Esophagus squamous epithelium (tissue), 4 donors: ENCODE data around the gene ADAM12.

Experiments used
- POLR2A ChIP-seq, 4 donors: fragments of 450-650 bp; IDR thresholded peaks; one replicate each; pipeline ENCODE4 v1.6.1; 2017; ENCODE audit warnings: antibody characterized with exemption in 4 of 4, mild to moderate bottlenecking in 4 of 4, moderate library complexity in 3 of 4
- TF ChIP-seq, protein P1 (sequence below), 6 experiments: fragments of 450-650 bp in 4 of 6; fragments of 200-600 bp in 2 of 6; sonication (generic) in 2 of 6; IDR thresholded peaks; one replicate each; pipeline ENCODE4 v1.5.1; 2016 to 2019; ENCODE audit warnings: antibody characterized with exemption in 6 of 6, mild to moderate bottlenecking in 4 of 6, moderate library complexity in 4 of 6

DNA sequence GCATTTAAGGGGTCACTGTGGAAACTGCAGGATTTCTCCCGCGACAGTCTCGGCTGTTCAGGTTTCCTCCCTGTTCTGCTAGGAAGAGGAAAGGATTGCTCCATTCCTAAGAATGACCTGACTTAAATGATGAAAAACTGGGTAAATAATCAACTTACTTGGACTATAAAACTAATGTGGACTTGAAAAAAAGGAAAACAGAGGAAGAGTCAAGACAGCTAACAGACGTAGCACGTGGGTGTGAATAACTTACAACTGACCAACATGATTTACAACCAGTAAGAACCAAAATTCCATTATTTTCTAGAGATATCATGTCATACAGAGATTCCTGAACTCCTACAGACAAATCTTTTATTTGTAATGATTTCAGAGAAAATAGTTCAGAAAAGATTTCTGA is 93.8 kb downstream of the ADAM12 start:
- no peak for TF ChIP-seq POLR2A (IDR thresholded peaks at IDR 0.05)
- TF ChIP-seq, protein P1, sequence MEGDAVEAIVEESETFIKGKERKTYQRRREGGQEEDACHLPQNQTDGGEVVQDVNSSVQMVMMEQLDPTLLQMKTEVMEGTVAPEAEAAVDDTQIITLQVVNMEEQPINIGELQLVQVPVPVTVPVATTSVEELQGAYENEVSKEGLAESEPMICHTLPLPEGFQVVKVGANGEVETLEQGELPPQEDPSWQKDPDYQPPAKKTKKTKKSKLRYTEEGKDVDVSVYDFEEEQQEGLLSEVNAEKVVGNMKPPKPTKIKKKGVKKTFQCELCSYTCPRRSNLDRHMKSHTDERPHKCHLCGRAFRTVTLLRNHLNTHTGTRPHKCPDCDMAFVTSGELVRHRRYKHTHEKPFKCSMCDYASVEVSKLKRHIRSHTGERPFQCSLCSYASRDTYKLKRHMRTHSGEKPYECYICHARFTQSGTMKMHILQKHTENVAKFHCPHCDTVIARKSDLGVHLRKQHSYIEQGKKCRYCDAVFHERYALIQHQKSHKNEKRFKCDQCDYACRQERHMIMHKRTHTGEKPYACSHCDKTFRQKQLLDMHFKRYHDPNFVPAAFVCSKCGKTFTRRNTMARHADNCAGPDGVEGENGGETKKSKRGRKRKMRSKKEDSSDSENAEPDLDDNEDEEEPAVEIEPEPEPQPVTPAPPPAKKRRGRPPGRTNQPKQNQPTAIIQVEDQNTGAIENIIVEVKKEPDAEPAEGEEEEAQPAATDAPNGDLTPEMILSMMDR (IDR thresholded peaks at IDR 0.05): no peak
